ENCODE data around the gene TRIM47.
A peak's percentile ranks its signal among the peaks of the same experiment; 100 is the strongest.

TRIM47 gene

GRCh38 chr17:75847614-75848522 lies 30.5 kb downstream of the TRIM47 start:
- TF ChIP-seq CTCF (IDR thresholded peaks at IDR 0.05; ENCODE audit: borderline replicate concordance, control extremely low read depth, extremely low read depth, insufficient read depth, missing control alignments): no peak
- in situ Hi-C loops (cut with MboI; ENCODE audit: low sequenced_read_pairs, unreplicated experiment): no loop called here
- DNase-seq (ENCODE audit: low spot score): no peak

- no peak for DNase-seq (ENCODE audit: low spot score)
- in situ Hi-C loops (cut with MboI; ENCODE audit: low sequenced_read_pairs, unreplicated experiment): no loop called here
- TF ChIP-seq CTCF (IDR thresholded peaks at IDR 0.05; ENCODE audit: borderline replicate concordance, control extremely low read depth, extremely low read depth, insufficient read depth, missing control alignments): no peak
Observed at GRCh38 chr17:75846692-75847613, 31.4 kb downstream of the TRIM47 start.

GRCh38 chr17:75845933-75846691 lies 32.3 kb downstream of the TRIM47 start:
- no peak for DNase-seq (ENCODE audit: low spot score)
- no peak for TF ChIP-seq CTCF (IDR thresholded peaks at IDR 0.05; ENCODE audit: borderline replicate concordance, control extremely low read depth, extremely low read depth, insufficient read depth, missing control alignments)
- in situ Hi-C loops (cut with MboI; ENCODE audit: low sequenced_read_pairs, unreplicated experiment): no loop called here

GRCh38 chr17:75845058-75845711 lies 33.2 kb downstream of the TRIM47 start:
- TF ChIP-seq CTCF (IDR thresholded peaks at IDR 0.05; ENCODE audit: borderline replicate concordance, control extremely low read depth, extremely low read depth, insufficient read depth, missing control alignments): peak; percentile 59
- in situ Hi-C loops (cut with MboI; ENCODE audit: low sequenced_read_pairs, unreplicated experiment): no loop called here
- DNase-seq (ENCODE audit: low spot score): peak; percentile 92

- TF ChIP-seq CTCF (IDR thresholded peaks at IDR 0.05; ENCODE audit: borderline replicate concordance, control extremely low read depth, extremely low read depth, insufficient read depth, missing control alignments): no peak
Observed at GRCh38 chr17:75844530-75845057, 33.8 kb downstream of the TRIM47 start.

More at GRCh38 chr17:75844530-75845057, 33.8 kb downstream of the TRIM47 start:
- in situ Hi-C loops (cut with MboI; ENCODE audit: low sequenced_read_pairs, unreplicated experiment): no loop called here
- no peak for DNase-seq (ENCODE audit: low spot score)
